GM12878 (cell line): ENCODE results near the gene KIF21B. TPM values are rescaled to one million over a fixed set of nuclear protein-coding genes. Genes with fewer than 3 reads are reported as not detected.
A peak's percentile ranks its signal among the peaks of the same experiment; 100 is the strongest.

ENCODE experiments used
- ATAC-seq: fragments of 200-7000 bp; cut with Tn5 transposase; 3 replicates; pipeline ENCODE4 v1.9.1; 2020; ENCODE audit warnings: mild to moderate bottlenecking, moderate library complexity
- BruUV-seq: library from RNA; stranded (reverse); fragments of 400-500 nt; replicated peaks from 2 replicates; lab custom pipeline; 2021; lab: Mats Ljungman, UMichigan
- CTCF ChIA-PET: fragments of 300-600 bp; sonication (Branson Sonifier 250); formaldehyde crosslinking; extraction: SDS; loops from one replicate; lab custom pipeline; 2021; ENCODE audit warnings: inconsistent platforms; lab: Yijun Ruan, JAX
- POLR2A ChIA-PET: fragments of 350-600 bp; formaldehyde crosslinking; extraction: SDS; loops from one replicate; lab custom pipeline; 2021; ENCODE audit warnings: inconsistent platforms; lab: Charles Lee
- RAD21 ChIA-PET: fragments of 300-600 bp; sonication (Branson Sonifier 250); formaldehyde crosslinking; loops from one replicate; lab custom pipeline; 2023; ENCODE audit warnings: antibody characterized with exemption; ENCODE audit not compliant: unreplicated experiment; lab: Charles Lee
- SMC1A ChIA-PET: fragments of 300-600 bp; sonication (Branson Sonifier 250); formaldehyde crosslinking; loops from one replicate; lab custom pipeline; 2023; ENCODE audit not compliant: unreplicated experiment, uncharacterized antibody; lab: Charles Lee
- DNase-seq: peaks from one replicate; pipeline ENCODE4 v3.0.0-alpha.2; 2011; ENCODE audit warnings: low read depth, low spot score
- FAIRE-seq: peaks from 3 replicates; lab custom pipeline; 2011; peaks lifted over from hg19 to GRCh38; lab: Jason Lieb, UNC
- H2AFZ ChIP-seq: 2 replicates; pipeline ENCODE4 v1.6.0; 2011; ENCODE audit warnings: low read depth, low read length, control low read depth; ENCODE audit not compliant: control insufficient read depth
- H3K27ac ChIP-seq: 2 replicates; pipeline ENCODE4 v1.5.1; 2011; ENCODE audit warnings: control low read depth; ENCODE audit not compliant: control insufficient read depth, insufficient read depth
- H3K27me3 ChIP-seq, 2 experiments: replicated peaks in 1 of 2; 2 replicates each; pipeline versions ENCODE4 v1.6.0 to v1.6.1; 2011; ENCODE audit warnings: low read length in 1 of 2; ENCODE audit not compliant: control insufficient read depth in 2 of 2, insufficient read depth in 2 of 2
- H3K36me3 ChIP-seq, 2 experiments: 2 replicates each; pipeline ENCODE4 v1.5.1; 2011; ENCODE audit warnings: low read length in 1 of 2; ENCODE audit not compliant: control insufficient read depth in 2 of 2, insufficient read depth in 2 of 2
- H3K4me1 ChIP-seq: 2 replicates; pipeline ENCODE4 v1.6.1; 2011; ENCODE audit warnings: mild to moderate bottlenecking, low read length, moderate library complexity, mixed read lengths; ENCODE audit not compliant: control insufficient read depth, insufficient read depth
- H3K4me2 ChIP-seq: 2 replicates; pipeline ENCODE4 v1.6.0; 2011; ENCODE audit warnings: control low read depth; ENCODE audit not compliant: control insufficient read depth, insufficient read depth
- H3K4me3 ChIP-seq: fragments of 200-600 bp; sonication (generic); 2 replicates; pipeline ENCODE4 v1.5.1; 2016
- H3K79me2 ChIP-seq: 2 replicates; pipeline ENCODE4 v1.6.0; 2011; ENCODE audit warnings: low read length; ENCODE audit not compliant: control insufficient read depth, insufficient read depth
- H3K9ac ChIP-seq: 2 replicates; pipeline ENCODE4 v1.8.0; 2011; ENCODE audit warnings: low read length, control low read depth, mixed read lengths; ENCODE audit not compliant: control insufficient read depth, insufficient read depth
- H3K9me3 ChIP-seq: replicated peaks from 3 replicates; pipeline ENCODE4 v1.5.1; 2011; ENCODE audit warnings: mild to moderate bottlenecking, low read length; ENCODE audit not compliant: control insufficient read depth, insufficient read depth
- H4K20me1 ChIP-seq: 2 replicates; pipeline ENCODE4 v1.6.0; 2011; ENCODE audit not compliant: control insufficient read depth, insufficient read depth
- BHLHE40 ChIP-seq, 2 experiments: fragments of 450-650 bp in 1 of 2; IDR thresholded peaks; 2 replicates each; pipeline ENCODE4 v1.6.1; 2011 to 2017; ENCODE audit warnings: low read depth in 2 of 2, borderline replicate concordance in 1 of 2, improper control_type of control experiment in 1 of 2, low read length in 1 of 2, mild to moderate bottlenecking in 1 of 2
- E2F4 ChIP-seq: IDR thresholded peaks from 2 replicates; pipeline ENCODE4 v1.6.1; 2012; ENCODE audit warnings: low read depth, low read length, improper control_type of control experiment
- HDGF ChIP-seq: fragments of 450-650 bp; IDR thresholded peaks from 2 replicates; pipeline ENCODE4 v1.6.1; 2016; ENCODE audit warnings: antibody characterized with exemption
- IRF5 ChIP-seq: fragments of 450-650 bp; IDR thresholded peaks from 2 replicates; pipeline ENCODE4 v1.6.1; 2017; ENCODE audit warnings: borderline replicate concordance
- MAX ChIP-seq: IDR thresholded peaks from 2 replicates; pipeline ENCODE4 v1.6.1; 2012; ENCODE audit warnings: low read depth, low read length, improper control_type of control experiment
- MXI1 ChIP-seq: fragments of 150-350 bp; IDR thresholded peaks from 2 replicates; pipeline ENCODE4 v1.6.1; 2011; ENCODE audit warnings: low read depth, mild to moderate bottlenecking, inconsistent platforms, low read length, improper control_type of control experiment
- RB1 ChIP-seq: fragments of 450-650 bp; formaldehyde crosslinking; IDR thresholded peaks from 2 replicates; pipeline ENCODE4 v1.6.1; 2017; ENCODE audit warnings: mild to moderate bottlenecking, borderline replicate concordance
- RUNX3 ChIP-seq: IDR thresholded peaks from 2 replicates; pipeline ENCODE4 v1.6.1; 2012; ENCODE audit warnings: low read length, inconsistent platforms
- SIN3A ChIP-seq: IDR thresholded peaks from 2 replicates; pipeline ENCODE4 v1.6.1; 2012; ENCODE audit warnings: low read depth, low read length, improper control_type of control experiment
- SKIL ChIP-seq: fragments of 450-650 bp; IDR thresholded peaks from 2 replicates; pipeline ENCODE4 v1.6.1; 2017; ENCODE audit warnings: mild to moderate bottlenecking, low read depth, inconsistent platforms; ENCODE audit not compliant: poor library complexity, severe bottlenecking
- SP1 ChIP-seq: IDR thresholded peaks from one replicate; pipeline ENCODE4 v1.6.1; 2011; ENCODE audit warnings: low read depth, low read length
- SPI1 ChIP-seq: IDR thresholded peaks from 2 replicates; pipeline ENCODE4 v1.6.1; 2011; ENCODE audit warnings: low read depth, mild to moderate bottlenecking, low read length, moderate library complexity, borderline replicate concordance; ENCODE audit not compliant: insufficient read depth
- USF2 ChIP-seq: IDR thresholded peaks from 2 replicates; pipeline ENCODE4 v1.6.1; 2011; ENCODE audit warnings: low read depth, low read length, improper control_type of control experiment, borderline replicate concordance
- ZNF274 ChIP-seq: IDR thresholded peaks from one replicate; pipeline ENCODE4 v1.8.0; 2011; ENCODE audit not compliant: insufficient read length, insufficient read depth
- ZNF384 ChIP-seq: IDR thresholded peaks from 2 replicates; pipeline ENCODE4 v1.6.1; 2012; ENCODE audit warnings: low read depth, mild to moderate bottlenecking, low read length, improper control_type of control experiment, borderline replicate concordance
- WGBS: methylation state at CpG from one replicate; pipeline ENCODE4 v1.1.6; 2016; ENCODE audit warnings: low lambda C conversion rate; ENCODE audit not compliant: insufficient replicate concordance, insufficient coverage; ENCODE audit errors: missing lambda C conversion rate; 5-methylcytosine and 5-hydroxymethylcytosine counted together
- in situ Hi-C: fragments of 300-500 bp; cut with MboI; formaldehyde crosslinking; loops from 9 replicates; pipeline ENCODE4 v1.14.3; 2018; ENCODE audit warnings: mixed read lengths
- intact Hi-C: fragments of 100-400 bp; cut with micrococcal nuclease; formaldehyde crosslinking; loops from one replicate; pipeline ENCODE4 v1.14.2; 2022; ENCODE audit not compliant: unreplicated experiment
- polyA plus RNA-seq, 11 experiments: library from polyadenylated mRNA; depleted of rRNA in 4 of 11; unstranded in 6 of 11; stranded (reverse) in 5 of 11; fragments of >200 nt; fragmentation: Nextera tagmentation in 4 of 11; fragmentation: Illumina TruSeq in 1 of 11; extraction: Ambion mirVana in 4 of 11; extraction: Trizol in 1 of 11; gene quantifications; 1 replicate in 1 of 11; 2 replicates in 10 of 11; pipeline versions ENCODE4 v1.2.1 to v1.2.3, GENCODE V29; 2011 to 2016; ENCODE audit warnings: inconsistent platforms in 2 of 11, missing spikeins in 2 of 11, low read depth in 1 of 11
- total RNA-seq, 4 experiments: library from RNA; depleted of rRNA in 3 of 4; stranded (reverse); fragments of >200 nt in 3 of 4; fragmentation: Illumina TruSeq in 1 of 4; extraction: Trizol in 1 of 4; gene quantifications; 2 replicates each; pipeline versions ENCODE4 v1.2.1 to v1.2.3, GENCODE V29; 2013 to 2021

KIF21B gene
- total and polyA plus RNA-seq, 10 of the 15 experiments (the other 5 are each of a cell fraction or from before 2014, with no cell fraction given), result 2.3 to 47.7 (median 12.6) TPM

GRCh38 chr1:201015551-201016091 lies 7.9 kb downstream of the KIF21B start:
- no peaks in the 10 kb centered on the region for H4K20me1 ChIP-seq
- SMC1A ChIA-PET, result interaction anchor here (0.7 to 4.7 kb wide), 9 partner anchors 9 to 238 kb away, joined by 3 to 43 read pairs (median 4); no protein-coding TSS in a partner anchor
- H3K36me3 ChIP-seq, result peaks cover 0 to 2% of the 10 kb centered on the region in 2 experiments; a peak in 1 of 4 replicates
- H3K27ac ChIP-seq, result no peak overlapping the region
- FAIRE-seq, result no peak
- BruUV-seq, result no TSS peak
- CTCF ChIA-PET, result interaction anchor here (0.8 to 16.7 kb wide), 11 partner anchors 11 to 393 kb away, joined by 3 to 250 read pairs (median 4); no protein-coding TSS in a partner anchor
- RAD21 ChIA-PET, result interaction anchor here (0.9 to 15.8 kb wide), 7 partner anchors 11 to 393 kb away, joined by 3 to 239 read pairs (median 5); partner anchors contain the start of gene KIF21B
- H3K9ac ChIP-seq, result no peak overlapping the region
- intact Hi-C loops, result no loop called here
- no peak for ATAC-seq
- no peak for DNase-seq
- H3K79me2 ChIP-seq, result peaks cover 34% of the 10 kb centered on the region
- H3K9me3 ChIP-seq, result no peaks in the 10 kb centered on the region
- no peaks in the 10 kb centered on the region for H3K27me3 ChIP-seq
- H3K4me2 ChIP-seq, result peak overlapping the region; percentile 34; the same call in 1 of the 2 replicates
- POLR2A ChIA-PET, result interaction anchor here (0.6 to 4.1 kb wide), 3 partner anchors 11 to 134 kb away, joined by 4 to 26 read pairs (median 5); no protein-coding TSS in a partner anchor
- WGBS, result 39% methylated on average over 5 of the region's 5 CpGs
- H2AFZ ChIP-seq, result no peak overlapping the region
- H3K4me3 ChIP-seq, result no peak overlapping the region
- in situ Hi-C loops, result no loop called here
- H3K4me1 ChIP-seq, result peaks cover 47% of the 10 kb centered on the region
- no peak for TF ChIP-seq SP1
- no peak for TF ChIP-seq USF2
- TF ChIP-seq ZNF274, result no peak
- TF ChIP-seq MAX, result no peak
- no peak for TF ChIP-seq BHLHE40 (IDR thresholded peaks at IDR 0.05; ENCODE audit: borderline replicate concordance in 1 of 2, low read depth in 2 of 2, low read length in 1 of 2)
- no peak for TF ChIP-seq ZNF384
- TF ChIP-seq SPI1, result no peak
- no peak for TF ChIP-seq E2F4
- TF ChIP-seq IRF5, result no peak
- TF ChIP-seq SIN3A, result no peak
- no peak for TF ChIP-seq RB1
- no peak for TF ChIP-seq SKIL
- TF ChIP-seq HDGF, result no peak
- TF ChIP-seq MXI1, result no peak
- TF ChIP-seq RUNX3, result no peak
